Measurements from ENCODE around the gene EYS. TPM values are rescaled to one million over a fixed set of nuclear protein-coding genes. Genes with fewer than 3 reads are reported as not detected.

The EYS gene
- polyA plus RNA-seq, 1 of the 3 experiments (the other 2 are of a cell fraction): 0.05 TPM

DNA sequence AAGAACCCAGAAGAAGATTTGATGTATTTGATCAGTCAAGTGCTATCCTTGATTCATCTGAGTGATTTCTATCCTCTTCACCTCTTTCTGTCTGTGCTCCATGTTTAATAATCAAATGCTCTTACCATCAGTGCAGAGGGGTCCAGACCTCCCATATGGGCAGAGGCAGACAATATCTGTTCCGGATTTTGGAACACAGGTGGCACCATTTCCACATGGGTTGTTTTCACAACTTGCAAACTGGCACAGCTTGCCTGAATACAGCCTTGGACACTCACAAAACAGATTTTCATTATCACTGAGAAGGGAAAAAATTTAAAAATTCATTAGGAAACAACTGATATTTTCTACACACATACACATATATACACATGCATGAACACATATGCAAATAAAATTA, 1843.0 kb downstream of the EYS start:
- H3K9me2 ChIP-seq: no peaks in the 10 kb centered on the region
- no peaks in the 10 kb centered on the region for H4K20me1 ChIP-seq (ENCODE audit: insufficient read depth)
- H3K36me3 ChIP-seq (replicated peaks in 1 of 2; ENCODE audit: control insufficient read depth in 1 of 2, insufficient read depth in 2 of 2, low read length in 1 of 2): no peaks in the 10 kb centered on the region
- no peak overlapping the region for H3K4me3 ChIP-seq (ENCODE audit: low read depth in 2 of 2, low read length in 1 of 2)
- 50% methylated on average over 1 of the region's 1 CpG for WGBS (ENCODE audit: low lambda C conversion rate)
- no peak overlapping the region for H3K27ac ChIP-seq (ENCODE audit: low read depth in 2 of 2, low read length in 1 of 2)
- TF ChIP-seq NFIC (IDR thresholded peaks at IDR 0.05; ENCODE audit: borderline replicate concordance): no peak
- no peak for TF ChIP-seq GABPA (IDR thresholded peaks at IDR 0.05; ENCODE audit: low read depth)
- TF ChIP-seq, protein P1, sequence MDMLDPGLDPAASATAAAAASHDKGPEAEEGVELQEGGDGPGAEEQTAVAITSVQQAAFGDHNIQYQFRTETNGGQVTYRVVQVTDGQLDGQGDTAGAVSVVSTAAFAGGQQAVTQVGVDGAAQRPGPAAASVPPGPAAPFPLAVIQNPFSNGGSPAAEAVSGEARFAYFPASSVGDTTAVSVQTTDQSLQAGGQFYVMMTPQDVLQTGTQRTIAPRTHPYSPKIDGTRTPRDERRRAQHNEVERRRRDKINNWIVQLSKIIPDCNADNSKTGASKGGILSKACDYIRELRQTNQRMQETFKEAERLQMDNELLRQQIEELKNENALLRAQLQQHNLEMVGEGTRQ (IDR thresholded peaks at IDR 0.05; ENCODE audit: borderline replicate concordance, low read depth, low read length): no peak
- TF ChIP-seq SIN3A (IDR thresholded peaks at IDR 0.05; ENCODE audit: borderline replicate concordance, low read depth, low read length): no peak
- TF ChIP-seq POLR2AphosphoS5 (IDR thresholded peaks at IDR 0.05; ENCODE audit: low read depth, low read length): no peak
- TF ChIP-seq ELF1 (IDR thresholded peaks at IDR 0.05): no peak
- no peak for TF ChIP-seq EZH2phosphoT487 (IDR thresholded peaks at IDR 0.05; ENCODE audit: borderline replicate concordance, low read depth)
- no peak for TF ChIP-seq IRF3 (IDR thresholded peaks at IDR 0.05; ENCODE audit: low read depth, low read length)
- no peak for TF ChIP-seq NRF1 (IDR thresholded peaks at IDR 0.05; ENCODE audit: low read depth, low read length)
- no peak for TF ChIP-seq JUND (IDR thresholded peaks at IDR 0.05)
- TF ChIP-seq RAD21 (IDR thresholded peaks at IDR 0.05; ENCODE audit: low read length): no peak
- TF ChIP-seq MXI1 (IDR thresholded peaks at IDR 0.05; ENCODE audit: low read depth, low read length): no peak
- TF ChIP-seq GATA2 (CRISPR knock-in tag; IDR thresholded peaks at IDR 0.05): no peak
- no peak for TF ChIP-seq RCOR1 (IDR thresholded peaks at IDR 0.05; ENCODE audit: low read length)
- TF ChIP-seq, protein P2, sequence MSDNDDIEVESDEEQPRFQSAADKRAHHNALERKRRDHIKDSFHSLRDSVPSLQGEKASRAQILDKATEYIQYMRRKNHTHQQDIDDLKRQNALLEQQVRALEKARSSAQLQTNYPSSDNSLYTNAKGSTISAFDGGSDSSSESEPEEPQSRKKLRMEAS (IDR thresholded peaks at IDR 0.05; ENCODE audit: low read depth): no peak
- no peak for TF ChIP-seq FOSL2 (IDR thresholded peaks at IDR 0.05; ENCODE audit: borderline replicate concordance, low read depth)
- TF ChIP-seq CTCF (IDR thresholded peaks at IDR 0.05): no peak
- TF ChIP-seq EP300 (IDR thresholded peaks at IDR 0.05; ENCODE audit: borderline replicate concordance in 1 of 2, low read depth in 1 of 2, low read length in 1 of 2): no peak
- no peak for TF ChIP-seq RXRA (IDR thresholded peaks at IDR 0.05; ENCODE audit: borderline replicate concordance, low read depth)
- TF ChIP-seq SMC3 (IDR thresholded peaks at IDR 0.05; ENCODE audit: low read depth, low read length): no peak
- DNase-seq: no peak
- H3K9ac ChIP-seq: no peak overlapping the region
- ChIA-PET POLR2A (no interaction called here), CTCF (interaction anchor here (0.6 to 1.2 kb wide), 3 partner anchors 17 to 661 kb away, joined by 3 to 4 read pairs (median 3); no protein-coding TSS in a partner anchor)
- H3F3A ChIP-seq (replicated peaks; ENCODE audit: insufficient read depth): no peaks in the 10 kb centered on the region
- H3K4me1 ChIP-seq (ENCODE audit: control insufficient read depth in 1 of 2, insufficient read depth in 2 of 2, low read depth in 1 of 2, low read length in 1 of 2): no peaks in the 10 kb centered on the region
- H3K27me3 ChIP-seq (ENCODE audit: insufficient read depth): no peaks in the 10 kb centered on the region
- H3K4me2 ChIP-seq: no peak overlapping the region
- H2AFZ ChIP-seq (ENCODE audit: low read depth): no peak overlapping the region
- no peaks in the 10 kb centered on the region for H3K9me3 ChIP-seq
- no peaks in the 10 kb centered on the region for H3K79me2 ChIP-seq (ENCODE audit: insufficient read depth)

Measured in SK-N-SH (cell line).